Gastroesophageal sphincter (tissue), 4 donors: ENCODE data around the gene SETD1A. TPM values are rescaled to one million over a fixed set of nuclear protein-coding genes. Genes with fewer than 3 reads are reported as not detected.
"Not testable (repeated sequence)": the region's sequence is repeated elsewhere in the genome, so short reads cannot be mapped to it uniquely, and the experiment has no call there.

Source experiments
- ATAC-seq: fragments of 150-250 bp; one replicate; pipeline ENCODE4 v1.9.1; 2016; ENCODE audit warnings: mild to moderate bottlenecking, moderate library complexity
- H3K27ac ChIP-seq, 4 donors: fragments of 200-600 bp; sonication (generic) in 3 of 4; 1 replicate in 3 of 4; 2 replicates in 1 of 4; pipeline ENCODE4 v1.5.1; 2016 to 2019
- H3K27me3 ChIP-seq: fragments of 200-600 bp; sonication (generic); one replicate; pipeline ENCODE4 v1.5.1; 2019
- H3K36me3 ChIP-seq, 2 donors: fragments of 200-600 bp; sonication (generic); one replicate each; pipeline ENCODE4 v1.5.1; 2019; ENCODE audit warnings: control low read depth in 1 of 2
- H3K4me1 ChIP-seq, 3 donors: fragments of 200-600 bp; sonication (generic); 1 replicate in 2 of 3; 2 replicates in 1 of 3; pipeline ENCODE4 v1.5.1; 2016 to 2019; ENCODE audit warnings: control low read depth in 2 of 3
- H3K4me3 ChIP-seq, 2 donors: fragments of 200-600 bp; sonication (generic); one replicate each; pipeline ENCODE4 v1.5.1; 2019; ENCODE audit warnings: mild to moderate bottlenecking in 1 of 2, moderate library complexity in 1 of 2
- H3K9me3 ChIP-seq, 3 donors: fragments of 200-600 bp; sonication (generic); one replicate each; pipeline ENCODE4 v1.5.1; 2017 to 2019; ENCODE audit warnings: control low read depth in 2 of 3
- EP300 ChIP-seq: sonication (generic); formaldehyde crosslinking; IDR thresholded peaks from one replicate; pipeline ENCODE4 v1.6.1; 2017; ENCODE audit warnings: antibody characterized with exemption, mild to moderate bottlenecking
- POLR2A ChIP-seq, 2 donors: fragments of 450-650 bp; IDR thresholded peaks; one replicate each; pipeline ENCODE4 v1.6.1; 2017; ENCODE audit warnings: antibody characterized with exemption in 2 of 2, mild to moderate bottlenecking in 2 of 2, moderate library complexity in 1 of 2
- POLR2AphosphoS5 ChIP-seq: sonication (generic); formaldehyde crosslinking; IDR thresholded peaks from one replicate; pipeline ENCODE4 v1.6.1; 2017; ENCODE audit warnings: antibody characterized with exemption
- WGBS, 2 donors: methylation state at CpG; one replicate each; pipeline ENCODE4 v1.1.5; 2018; ENCODE audit warnings: low coverage in 1 of 2; 5-methylcytosine and 5-hydroxymethylcytosine counted together
- total RNA-seq, 4 donors: library from RNA; depleted of rRNA; stranded (reverse); fragments of >200 nt; gene quantifications; one replicate each; pipeline ENCODE4 v1.1.0, GENCODE V29; 2016
- TF ChIP-seq, protein P1 (sequence below), 4 experiments: fragments of 200-600 bp in 2 of 4; fragments of 450-650 bp in 2 of 4; sonication (generic) in 1 of 4; IDR thresholded peaks; one replicate each; pipeline ENCODE4 v1.5.1; 2017 to 2019; ENCODE audit warnings: antibody characterized with exemption in 4 of 4, mild to moderate bottlenecking in 2 of 4, moderate library complexity in 2 of 4

Gene SETD1A
- total RNA-seq, 4 donors from 2014 or later = 5.5 to 12.9 (median 10.1) TPM

DNA sequence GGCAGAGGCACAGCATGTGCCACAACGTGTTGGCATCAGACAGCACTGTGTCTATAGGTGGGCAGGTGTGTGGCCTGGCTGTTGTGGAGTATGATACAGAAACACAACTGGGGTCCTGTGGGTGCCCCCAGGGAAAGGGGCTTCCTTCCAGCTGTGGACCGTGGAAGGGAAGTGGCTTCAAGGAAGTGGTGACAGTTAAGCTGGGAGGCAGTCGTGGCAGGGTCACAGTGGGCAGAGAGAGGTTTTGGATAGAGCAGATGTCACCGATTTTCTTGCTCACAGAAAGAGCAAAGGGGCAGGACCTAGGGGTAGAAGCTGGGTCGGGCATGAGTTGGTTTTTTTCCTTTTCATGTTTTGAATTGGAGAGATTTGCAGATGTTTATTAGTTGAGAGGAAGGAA lies 19.9 kb upstream of the SETD1A start:
- H3K27ac ChIP-seq = peak overlapping the region in 3 of 4 donors; percentile 41 to 46 (median 41)
- 45 to 65% methylated on average over 4 of the region's 5 CpGs for WGBS, 2 donors
- H3K36me3 ChIP-seq = peaks cover 0 to 59% of the 10 kb centered on the region in 2 donors

DNA sequence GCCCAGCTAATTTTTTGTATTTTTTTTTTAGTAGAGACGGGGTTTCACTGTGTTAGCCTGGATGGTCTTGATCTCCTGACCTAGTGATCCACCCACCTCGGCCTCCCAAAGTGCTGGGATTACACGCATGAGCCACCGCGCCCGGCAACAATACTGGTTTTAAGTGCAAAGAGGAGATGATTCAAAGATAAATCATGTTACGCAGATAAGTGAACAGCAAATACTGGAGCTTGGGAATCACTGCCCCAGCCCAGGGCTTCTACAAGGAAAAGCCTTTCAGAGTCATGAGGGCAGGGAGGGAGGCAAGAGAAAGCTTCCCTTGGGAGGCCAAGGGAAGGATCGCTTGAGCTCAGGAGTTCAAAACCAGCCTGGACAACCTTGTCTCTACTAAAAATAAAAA lies 18.0 kb upstream of the SETD1A start:
- 86 to 88% methylated on average over 4 to 5 of the region's 8 CpGs for WGBS, 2 donors
- ATAC-seq, H3K27ac ChIP-seq, H3K9me3 ChIP-seq, H3K27me3 ChIP-seq, H3K4me3 ChIP-seq: not testable (repeated sequence)
- Histone ChIP-seq H3K36me3 (peaks cover 0 to 58% of the 10 kb centered on the region in 2 donors), H3K4me1 (peaks cover 0 to 26% (median 10%) of the 10 kb centered on the region in 3 donors)

More for the DNA sequence above, 19.9 kb upstream of the SETD1A start:
- TF ChIP-seq, protein P1, sequence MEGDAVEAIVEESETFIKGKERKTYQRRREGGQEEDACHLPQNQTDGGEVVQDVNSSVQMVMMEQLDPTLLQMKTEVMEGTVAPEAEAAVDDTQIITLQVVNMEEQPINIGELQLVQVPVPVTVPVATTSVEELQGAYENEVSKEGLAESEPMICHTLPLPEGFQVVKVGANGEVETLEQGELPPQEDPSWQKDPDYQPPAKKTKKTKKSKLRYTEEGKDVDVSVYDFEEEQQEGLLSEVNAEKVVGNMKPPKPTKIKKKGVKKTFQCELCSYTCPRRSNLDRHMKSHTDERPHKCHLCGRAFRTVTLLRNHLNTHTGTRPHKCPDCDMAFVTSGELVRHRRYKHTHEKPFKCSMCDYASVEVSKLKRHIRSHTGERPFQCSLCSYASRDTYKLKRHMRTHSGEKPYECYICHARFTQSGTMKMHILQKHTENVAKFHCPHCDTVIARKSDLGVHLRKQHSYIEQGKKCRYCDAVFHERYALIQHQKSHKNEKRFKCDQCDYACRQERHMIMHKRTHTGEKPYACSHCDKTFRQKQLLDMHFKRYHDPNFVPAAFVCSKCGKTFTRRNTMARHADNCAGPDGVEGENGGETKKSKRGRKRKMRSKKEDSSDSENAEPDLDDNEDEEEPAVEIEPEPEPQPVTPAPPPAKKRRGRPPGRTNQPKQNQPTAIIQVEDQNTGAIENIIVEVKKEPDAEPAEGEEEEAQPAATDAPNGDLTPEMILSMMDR (IDR thresholded peaks at IDR 0.05) = no peak
- TF ChIP-seq POLR2A (IDR thresholded peaks at IDR 0.05) (no peak), POLR2AphosphoS5 (no peak), EP300 (no peak)
- no peak for ATAC-seq
- Histone ChIP-seq H3K4me1 (peaks cover 0 to 26% (median 10%) of the 10 kb centered on the region in 3 donors), H3K27me3 (no peaks in the 10 kb centered on the region), H3K4me3 (no peak overlapping the region), H3K9me3 (no peaks in the 10 kb centered on the region)

- WGBS, 2 donors = 23 to 71% methylated on average over 2 to 5 of the region's 15 CpGs
- Histone ChIP-seq H3K4me3 (no peak overlapping the region), H3K27ac (peak overlapping the region in 3 of 4 donors; percentile 8 to 48 (median 42)), H3K36me3 (peaks cover 0 to 59% of the 10 kb centered on the region in 2 donors), H3K9me3 (no peaks in the 10 kb centered on the region), H3K27me3 (no peaks in the 10 kb centered on the region), H3K4me1 (peaks cover 0 to 20% (median 10%) of the 10 kb centered on the region in 3 donors)
- TF ChIP-seq, protein P1 (IDR thresholded peaks at IDR 0.05) = peak in 3 of 4 experiments; percentile 71 to 91 (median 72)
- no peak for TF ChIP-seq EP300
- ATAC-seq = peak; percentile 90
Observed at GRCh38 chr16:30941600-30942425, 15.7 kb upstream of the SETD1A start.

DNA sequence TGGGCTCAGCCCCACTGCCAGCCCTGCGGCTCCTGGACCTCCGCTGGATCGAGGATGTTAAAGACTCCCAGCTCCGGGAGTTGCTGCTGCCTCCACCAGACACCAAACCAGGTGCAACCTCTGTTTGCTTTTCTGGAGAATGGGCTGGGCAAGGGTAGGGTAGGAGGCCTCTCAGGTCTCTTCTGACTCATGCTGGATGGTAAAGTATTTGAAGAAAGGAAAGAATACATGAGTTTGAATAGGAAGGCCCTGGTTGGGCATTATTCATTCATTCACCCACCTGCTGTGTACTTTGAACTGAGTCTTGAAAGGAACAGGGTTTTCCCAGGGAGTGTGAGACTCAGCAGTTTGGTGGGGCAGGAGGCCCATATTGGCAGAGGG lies 15.1 kb upstream of the SETD1A start:
- WGBS, 2 donors = no CpG with 5 or more reads among the region's 4 CpGs
- ATAC-seq = no peak
- Histone ChIP-seq H3K4me1 (peaks cover 0 to 19% (median 10%) of the 10 kb centered on the region in 3 donors), H3K36me3 (peaks cover 0 to 57% of the 10 kb centered on the region in 2 donors), H3K27ac (peak overlapping the region in 3 of 4 donors; percentile 8 to 48 (median 42)), H3K27me3 (no peaks in the 10 kb centered on the region), H3K4me3 (no peak overlapping the region), H3K9me3 (no peaks in the 10 kb centered on the region)
- TF ChIP-seq EP300 (no peak), POLR2AphosphoS5 (no peak), POLR2A (IDR thresholded peaks at IDR 0.05) (no peak)
- TF ChIP-seq, protein P1 (IDR thresholded peaks at IDR 0.05) = no peak

- Histone ChIP-seq H3K4me1 (peaks cover 0 to 28% (median 7%) of the 10 kb centered on the region in 3 donors), H3K27me3 (no peaks in the 10 kb centered on the region), H3K27ac (no peak overlapping the region), H3K9me3 (no peaks in the 10 kb centered on the region), H3K36me3 (peaks cover 0 to 56% of the 10 kb centered on the region in 2 donors), H3K4me3 (no peak overlapping the region)
- no peak for ATAC-seq
- TF ChIP-seq, protein P1 (IDR thresholded peaks at IDR 0.05) = no peak
- TF ChIP-seq POLR2A (IDR thresholded peaks at IDR 0.05) = no peak
- no peak for TF ChIP-seq POLR2AphosphoS5
- no peak for TF ChIP-seq EP300
Observed at GRCh38 chr16:30944352-30944751, 13.2 kb upstream of the SETD1A start.
